Endothelial cell (in vitro differentiated cells): ENCODE data around the gene APOL4. TPM values are rescaled to one million over a fixed set of nuclear protein-coding genes. Genes with fewer than 3 reads are reported as not detected.
A peak's percentile ranks its signal among the peaks of the same experiment; 100 is the strongest.

Experiments used
- DNase-seq: peaks from one replicate; pipeline ENCODE4 v3.0.0; 2021; ENCODE audit warnings: low spot score
- H3K27ac Mint-ChIP-seq: one replicate; pipeline ENCODE4 v1.8.0; 2021; ENCODE audit warnings: mixed read lengths, inconsistent platforms; ENCODE audit not compliant: unreplicated experiment
- H3K27me3 Mint-ChIP-seq: one replicate; pipeline ENCODE4 v1.8.0; 2021; ENCODE audit warnings: mild to moderate bottlenecking, moderate library complexity, mixed read lengths, inconsistent platforms; ENCODE audit not compliant: unreplicated experiment
- H3K36me3 Mint-ChIP-seq: one replicate; pipeline ENCODE4 v1.8.0; 2021; ENCODE audit warnings: mild to moderate bottlenecking, low read depth, mixed read lengths, inconsistent platforms; ENCODE audit not compliant: unreplicated experiment
- H3K4me1 Mint-ChIP-seq: one replicate; pipeline ENCODE4 v1.8.0; 2021; ENCODE audit warnings: mild to moderate bottlenecking, mixed read lengths, inconsistent platforms; ENCODE audit not compliant: unreplicated experiment
- H3K4me3 Mint-ChIP-seq: one replicate; pipeline ENCODE4 v1.8.0; 2021; ENCODE audit warnings: mild to moderate bottlenecking, mixed read lengths, inconsistent platforms; ENCODE audit not compliant: unreplicated experiment
- H3K9me3 Mint-ChIP-seq: one replicate; pipeline ENCODE4 v1.8.0; 2021; ENCODE audit warnings: mixed read lengths, inconsistent platforms; ENCODE audit not compliant: unreplicated experiment
- CTCF ChIP-seq: fragments of 200-600 bp; sonication (generic); IDR thresholded peaks from one replicate; pipeline ENCODE4 v1.5.0; 2021; ENCODE audit warnings: antibody characterized with exemption; ENCODE audit not compliant: unreplicated experiment
- total RNA-seq: library from RNA; stranded (reverse); fragmentation: NEBNext Ultra II Directional; extraction: Animal tissue kit (Norgen Biotek cat#: 25700); gene quantifications from one replicate; pipeline ENCODE4 v1.2.1, GENCODE V29; 2021; ENCODE audit not compliant: unreplicated experiment

Gene APOL4
- total RNA-seq, 1 donor from 2014 or later: 4.4 TPM

GRCh38 chr22:36148411-36148810, 53.2 kb downstream of the APOL4 start:
- H3K4me3 Mint-ChIP-seq: no peak overlapping the region
- H3K27ac Mint-ChIP-seq: no peak overlapping the region
- H3K9me3 Mint-ChIP-seq: no peaks in the 10 kb centered on the region
- peaks cover 5% of the 10 kb centered on the region for H3K4me1 Mint-ChIP-seq
- no peaks in the 10 kb centered on the region for H3K36me3 Mint-ChIP-seq
- DNase-seq: no peak
- no peak for TF ChIP-seq CTCF
- peaks cover 8% of the 10 kb centered on the region for H3K27me3 Mint-ChIP-seq

- Mint-ChIP-seq H3K27me3 (peaks cover 8% of the 10 kb centered on the region), H3K4me3 (no peak overlapping the region), H3K27ac (no peak overlapping the region), H3K36me3 (no peaks in the 10 kb centered on the region), H3K4me1 (peaks cover 5% of the 10 kb centered on the region), H3K9me3 (no peaks in the 10 kb centered on the region)
- no peak for TF ChIP-seq CTCF
- DNase-seq: no peak
Observed at GRCh38 chr22:36147196-36147791, 54.3 kb downstream of the APOL4 start.

- Mint-ChIP-seq H3K27ac (no peak overlapping the region), H3K36me3 (no peaks in the 10 kb centered on the region), H3K4me1 (peaks cover 8% of the 10 kb centered on the region), H3K4me3 (no peak overlapping the region), H3K9me3 (no peaks in the 10 kb centered on the region), H3K27me3 (peaks cover 7% of the 10 kb centered on the region)
- DNase-seq: no peak
- TF ChIP-seq CTCF: no peak
Observed at GRCh38 chr22:36145881-36146280, 55.7 kb downstream of the APOL4 start.

GRCh38 chr22:36144886-36145541, 56.6 kb downstream of the APOL4 start:
- peak; percentile 31 for TF ChIP-seq CTCF
- H3K4me1 Mint-ChIP-seq: peaks cover 8% of the 10 kb centered on the region
- H3K27me3 Mint-ChIP-seq: peaks cover 6% of the 10 kb centered on the region
- H3K4me3 Mint-ChIP-seq: no peak overlapping the region
- H3K9me3 Mint-ChIP-seq: no peaks in the 10 kb centered on the region
- peak; percentile 64 for DNase-seq
- peak overlapping the region; percentile 18 for H3K27ac Mint-ChIP-seq
- no peaks in the 10 kb centered on the region for H3K36me3 Mint-ChIP-seq

GRCh38 chr22:36143956-36144355, 57.7 kb downstream of the APOL4 start:
- H3K4me1 Mint-ChIP-seq: peaks cover 8% of the 10 kb centered on the region
- H3K4me3 Mint-ChIP-seq: no peak overlapping the region
- DNase-seq: no peak
- H3K27ac Mint-ChIP-seq: no peak overlapping the region
- no peaks in the 10 kb centered on the region for H3K9me3 Mint-ChIP-seq
- peaks cover 5% of the 10 kb centered on the region for H3K27me3 Mint-ChIP-seq
- no peak for TF ChIP-seq CTCF
- no peaks in the 10 kb centered on the region for H3K36me3 Mint-ChIP-seq
